Panc1 (cell line): ENCODE data around the gene ADARB2.

Experiments
- CTCF ChIP-seq: fragments of 450-650 bp; IDR thresholded peaks from 2 replicates; pipeline ENCODE4 v1.5.1; 2017; ENCODE audit warnings: mild to moderate bottlenecking
- POLR2AphosphoS5 ChIP-seq: IDR thresholded peaks from 2 replicates; pipeline ENCODE4 v1.6.1; 2012; ENCODE audit warnings: mild to moderate bottlenecking, low read depth, low read length, moderate library complexity

GRCh38 chr10:1597370-1598146 is 139.8 kb downstream of the ADARB2 start:
- TF ChIP-seq CTCF: no peak
- TF ChIP-seq POLR2AphosphoS5: no peak
